Adipocyte (in vitro differentiated cells): Measurements from ENCODE around the gene CRB1.

Experiments used
- DNase-seq: peaks from one replicate; pipeline ENCODE4 v3.0.0-alpha.2; 2015; ENCODE audit warnings: low read depth
- H3K27me3 ChIP-seq: replicated peaks from 2 replicates; pipeline ENCODE4 v1.7.0; 2013; ENCODE audit warnings: mild to moderate bottlenecking, low read length, moderate library complexity; ENCODE audit not compliant: control insufficient read depth, insufficient read depth
- H3K36me3 ChIP-seq: 2 replicates; pipeline ENCODE4 v1.7.0; 2013; ENCODE audit warnings: low read length, mild to moderate bottlenecking, moderate library complexity; ENCODE audit not compliant: control insufficient read depth, insufficient read depth, severe bottlenecking
- H3K4me1 ChIP-seq: 2 replicates; pipeline ENCODE4 v1.7.0; 2013; ENCODE audit warnings: mild to moderate bottlenecking, low read length, moderate library complexity; ENCODE audit not compliant: control insufficient read depth, insufficient read depth
- H3K4me3 ChIP-seq: 2 replicates; pipeline ENCODE4 v1.7.0; 2013; ENCODE audit warnings: mild to moderate bottlenecking, low read length, moderate library complexity
- H3K9ac ChIP-seq: 2 replicates; pipeline ENCODE4 v1.7.0; 2013; ENCODE audit warnings: mild to moderate bottlenecking, low read length, moderate library complexity
- H3K9me3 ChIP-seq: 2 replicates; pipeline ENCODE4 v1.7.0; 2013; ENCODE audit warnings: mild to moderate bottlenecking, low read length, moderate library complexity; ENCODE audit not compliant: control insufficient read depth

Gene CRB1

GRCh38 chr1:197327776-197328364, 59.8 kb downstream of the CRB1 start:
- DNase-seq, result peak; percentile 70

GRCh38 chr1:197330213-197330612, 62.2 kb downstream of the CRB1 start:
- no peak overlapping the region for H3K9ac ChIP-seq
- no peaks in the 10 kb centered on the region for H3K4me1 ChIP-seq
- no peak overlapping the region for H3K4me3 ChIP-seq
- no peaks in the 10 kb centered on the region for H3K9me3 ChIP-seq
- no peaks in the 10 kb centered on the region for H3K36me3 ChIP-seq
- no peaks in the 10 kb centered on the region for H3K27me3 ChIP-seq
- no peak for DNase-seq

More at GRCh38 chr1:197327776-197328364, 59.8 kb downstream of the CRB1 start:
- H3K4me1 ChIP-seq, result no peaks in the 10 kb centered on the region
- H3K4me3 ChIP-seq, result no peak overlapping the region
- no peaks in the 10 kb centered on the region for H3K27me3 ChIP-seq
- no peaks in the 10 kb centered on the region for H3K36me3 ChIP-seq
- H3K9ac ChIP-seq, result peak overlapping the region; percentile 51
- no peaks in the 10 kb centered on the region for H3K9me3 ChIP-seq

- H3K9ac ChIP-seq, result no peak overlapping the region
- no peak overlapping the region for H3K4me3 ChIP-seq
- H3K9me3 ChIP-seq, result no peaks in the 10 kb centered on the region
- H3K4me1 ChIP-seq, result no peaks in the 10 kb centered on the region
- H3K36me3 ChIP-seq, result no peaks in the 10 kb centered on the region
- H3K27me3 ChIP-seq, result no peaks in the 10 kb centered on the region
- DNase-seq, result no peak
These were observed 63.5 kb downstream of the CRB1 start for GRCh38 chr1:197331565-197331964.

GRCh38 chr1:197333041-197333440, 65.0 kb downstream of the CRB1 start:
- H3K9ac ChIP-seq, result no peak overlapping the region
- no peak overlapping the region for H3K4me3 ChIP-seq
- H3K9me3 ChIP-seq, result no peaks in the 10 kb centered on the region
- no peaks in the 10 kb centered on the region for H3K4me1 ChIP-seq
- no peak for DNase-seq
- H3K36me3 ChIP-seq, result no peaks in the 10 kb centered on the region
- H3K27me3 ChIP-seq, result no peaks in the 10 kb centered on the region

GRCh38 chr1:197336571-197336970, 68.5 kb downstream of the CRB1 start:
- no peaks in the 10 kb centered on the region for H3K9me3 ChIP-seq
- no peaks in the 10 kb centered on the region for H3K36me3 ChIP-seq
- H3K9ac ChIP-seq, result no peak overlapping the region
- H3K27me3 ChIP-seq, result no peaks in the 10 kb centered on the region
- peaks cover 1% of the 10 kb centered on the region for H3K4me1 ChIP-seq
- DNase-seq, result no peak
- no peak overlapping the region for H3K4me3 ChIP-seq

GRCh38 chr1:197339106-197340060, 71.3 kb downstream of the CRB1 start:
- Histone ChIP-seq H3K4me3 (no peak overlapping the region), H3K9me3 (no peaks in the 10 kb centered on the region), H3K9ac (no peak overlapping the region), H3K36me3 (no peaks in the 10 kb centered on the region), H3K27me3 (no peaks in the 10 kb centered on the region), H3K4me1 (peaks cover 19% of the 10 kb centered on the region)
- DNase-seq, result no peak

- peaks cover 20% of the 10 kb centered on the region for H3K4me1 ChIP-seq
- no peaks in the 10 kb centered on the region for H3K27me3 ChIP-seq
- H3K36me3 ChIP-seq, result no peaks in the 10 kb centered on the region
- DNase-seq, result no peak
- H3K9me3 ChIP-seq, result no peaks in the 10 kb centered on the region
- H3K9ac ChIP-seq, result no peak overlapping the region
- no peak overlapping the region for H3K4me3 ChIP-seq
These were observed 73.6 kb downstream of the CRB1 start for GRCh38 chr1:197341626-197342025.

- Histone ChIP-seq H3K27me3 (no peaks in the 10 kb centered on the region), H3K36me3 (no peaks in the 10 kb centered on the region), H3K9me3 (no peaks in the 10 kb centered on the region), H3K4me3 (no peak overlapping the region), H3K4me1 (peaks cover 20% of the 10 kb centered on the region), H3K9ac (no peak overlapping the region)
- no peak for DNase-seq
These were observed 74.1 kb downstream of the CRB1 start for GRCh38 chr1:197342044-197342565.

- Histone ChIP-seq H3K36me3 (no peaks in the 10 kb centered on the region), H3K4me3 (no peak overlapping the region), H3K9ac (no peak overlapping the region), H3K4me1 (peaks cover 20% of the 10 kb centered on the region), H3K27me3 (no peaks in the 10 kb centered on the region), H3K9me3 (no peaks in the 10 kb centered on the region)
- no peak for DNase-seq
These were observed 74.6 kb downstream of the CRB1 start for GRCh38 chr1:197342669-197343068.

- no peaks in the 10 kb centered on the region for H3K36me3 ChIP-seq
- no peaks in the 10 kb centered on the region for H3K27me3 ChIP-seq
- H3K9me3 ChIP-seq, result no peaks in the 10 kb centered on the region
- H3K4me1 ChIP-seq, result peaks cover 20% of the 10 kb centered on the region
- peak overlapping the region; percentile 5 for H3K9ac ChIP-seq
- H3K4me3 ChIP-seq, result peak overlapping the region; percentile 22
- DNase-seq, result no peak
These were observed 75.7 kb downstream of the CRB1 start for GRCh38 chr1:197343663-197344273.

- DNase-seq, result peak; percentile 45
- H3K27me3 ChIP-seq, result no peaks in the 10 kb centered on the region
- H3K36me3 ChIP-seq, result no peaks in the 10 kb centered on the region
- H3K9me3 ChIP-seq, result no peaks in the 10 kb centered on the region
- H3K4me1 ChIP-seq, result peaks cover 4% of the 10 kb centered on the region
- no peak overlapping the region for H3K4me3 ChIP-seq
- no peak overlapping the region for H3K9ac ChIP-seq
These were observed 83.9 kb downstream of the CRB1 start for GRCh38 chr1:197351821-197352440.
